ENCODE data around the gene RECQL.
A peak's percentile ranks its signal among the peaks of the same experiment; 100 is the strongest.
"Not testable (repeated sequence)": the region's sequence is repeated elsewhere in the genome, so short reads cannot be mapped to it uniquely, and the experiment has no call there.

The RECQL gene

GRCh38 chr12:21467334-21467733, 34.1 kb downstream of the RECQL start:
- not testable (repeated sequence) for H3K27me3 ChIP-seq (ENCODE audit: control insufficient read depth, insufficient read depth, low read length)

GRCh38 chr12:21459474-21459873, 42.0 kb downstream of the RECQL start:
- H3K27ac ChIP-seq (ENCODE audit: low read depth, low read length), result no peak overlapping the region
- H3K36me3 ChIP-seq (ENCODE audit: control insufficient read depth, insufficient read depth, low read length), result peaks cover 9% of the 10 kb centered on the region; the same call in 1 of the 2 replicates
- H3K9me3 ChIP-seq (ENCODE audit: control insufficient read depth, insufficient read depth, low read depth, low read length), result no peaks in the 10 kb centered on the region
- H3K9ac ChIP-seq (ENCODE audit: low read length), result no peak overlapping the region
- no peak overlapping the region for H3K4me3 ChIP-seq (ENCODE audit: low read depth, low read length)
- H3K4me1 ChIP-seq (ENCODE audit: control insufficient read depth, insufficient read depth, low read length), result 0 out of 2 replicates have a peak, but pooled peaks cover 4% of the 10 kb centered on the region
- H3K27me3 ChIP-seq (ENCODE audit: control insufficient read depth, insufficient read depth, low read length), result no peaks in the 10 kb centered on the region

More at GRCh38 chr12:21467334-21467733, 34.1 kb downstream of the RECQL start:
- peaks cover 21% of the 10 kb centered on the region for H3K36me3 ChIP-seq (ENCODE audit: control insufficient read depth, insufficient read depth, low read length)
- not testable (repeated sequence) for H3K4me3 ChIP-seq (ENCODE audit: low read depth, low read length); H3K9ac ChIP-seq (ENCODE audit: low read length); H3K27ac ChIP-seq (ENCODE audit: low read depth, low read length); H3K4me1 ChIP-seq (ENCODE audit: control insufficient read depth, insufficient read depth, low read length); H3K9me3 ChIP-seq (ENCODE audit: control insufficient read depth, insufficient read depth, low read depth, low read length)

- Histone ChIP-seq H3K4me1 (ENCODE audit: control insufficient read depth, insufficient read depth, low read length) (peaks cover 4% of the 10 kb centered on the region; the same call in 1 of the 2 replicates), H3K36me3 (ENCODE audit: control insufficient read depth, insufficient read depth, low read length) (peaks cover 6% of the 10 kb centered on the region; the same call in 1 of the 2 replicates), H3K9me3 (ENCODE audit: control insufficient read depth, insufficient read depth, low read depth, low read length) (no peaks in the 10 kb centered on the region), H3K4me3 (ENCODE audit: low read depth, low read length) (no peak overlapping the region), H3K9ac (ENCODE audit: low read length) (no peak overlapping the region), H3K27ac (ENCODE audit: low read depth, low read length) (no peak overlapping the region), H3K27me3 (ENCODE audit: control insufficient read depth, insufficient read depth, low read length) (no peaks in the 10 kb centered on the region)
These were observed 45.1 kb downstream of the RECQL start for GRCh38 chr12:21456291-21456780.

GRCh38 chr12:21453312-21453852, 48.1 kb downstream of the RECQL start:
- Histone ChIP-seq H3K27me3 (ENCODE audit: control insufficient read depth, insufficient read depth, low read length) (no peaks in the 10 kb centered on the region), H3K36me3 (ENCODE audit: control insufficient read depth, insufficient read depth, low read length) (peaks cover 6% of the 10 kb centered on the region; the same call in 1 of the 2 replicates), H3K4me1 (ENCODE audit: control insufficient read depth, insufficient read depth, low read length) (no peaks in the 10 kb centered on the region; the same call in 1 of the 2 replicates), H3K9me3 (ENCODE audit: control insufficient read depth, insufficient read depth, low read depth, low read length) (no peaks in the 10 kb centered on the region), H3K27ac (ENCODE audit: low read depth, low read length) (no peak overlapping the region), H3K9ac (ENCODE audit: low read length) (no peak overlapping the region), H3K4me3 (ENCODE audit: low read depth, low read length) (no peak overlapping the region)

- H3K36me3 ChIP-seq (ENCODE audit: control insufficient read depth, insufficient read depth, low read length), result peaks cover 4% of the 10 kb centered on the region
These were observed 49.9 kb downstream of the RECQL start for GRCh38 chr12:21451529-21451928.

GRCh38 chr12:21444193-21445146, 57.0 kb downstream of the RECQL start:
- H3K36me3 ChIP-seq (ENCODE audit: control insufficient read depth, insufficient read depth, low read length), result no peaks in the 10 kb centered on the region; the same call in 1 of the 2 replicates

More at GRCh38 chr12:21451529-21451928, 49.9 kb downstream of the RECQL start:
- Histone ChIP-seq H3K4me1 (ENCODE audit: control insufficient read depth, insufficient read depth, low read length) (no peaks in the 10 kb centered on the region; the same call in 1 of the 2 replicates), H3K4me3 (ENCODE audit: low read depth, low read length) (no peak overlapping the region), H3K27me3 (ENCODE audit: control insufficient read depth, insufficient read depth, low read length) (no peaks in the 10 kb centered on the region), H3K9me3 (ENCODE audit: control insufficient read depth, insufficient read depth, low read depth, low read length) (no peaks in the 10 kb centered on the region), H3K9ac (ENCODE audit: low read length) (no peak overlapping the region), H3K27ac (ENCODE audit: low read depth, low read length) (no peak overlapping the region)

GRCh38 chr12:21439347-21439746, 62.1 kb downstream of the RECQL start:
- H3K27me3 ChIP-seq (ENCODE audit: control insufficient read depth, insufficient read depth, low read length), result 0 out of 2 replicates have a peak, but pooled peaks cover 3% of the 10 kb centered on the region
- no peak overlapping the region for H3K4me3 ChIP-seq (ENCODE audit: low read depth, low read length)
- no peak overlapping the region for H3K27ac ChIP-seq (ENCODE audit: low read depth, low read length)
- no peaks in the 10 kb centered on the region for H3K4me1 ChIP-seq (ENCODE audit: control insufficient read depth, insufficient read depth, low read length)
- no peak overlapping the region for H3K9ac ChIP-seq (ENCODE audit: low read length)
- no peaks in the 10 kb centered on the region for H3K9me3 ChIP-seq (ENCODE audit: control insufficient read depth, insufficient read depth, low read depth, low read length)
- H3K36me3 ChIP-seq (ENCODE audit: control insufficient read depth, insufficient read depth, low read length), result no peaks in the 10 kb centered on the region

More at GRCh38 chr12:21444193-21445146, 57.0 kb downstream of the RECQL start:
- no peak overlapping the region for H3K9ac ChIP-seq (ENCODE audit: low read length)
- no peaks in the 10 kb centered on the region for H3K4me1 ChIP-seq (ENCODE audit: control insufficient read depth, insufficient read depth, low read length)
- H3K27me3 ChIP-seq (ENCODE audit: control insufficient read depth, insufficient read depth, low read length), result no peaks in the 10 kb centered on the region
- no peaks in the 10 kb centered on the region for H3K9me3 ChIP-seq (ENCODE audit: control insufficient read depth, insufficient read depth, low read depth, low read length)
- H3K27ac ChIP-seq (ENCODE audit: low read depth, low read length), result no peak overlapping the region
- H3K4me3 ChIP-seq (ENCODE audit: low read depth, low read length), result no peak overlapping the region

GRCh38 chr12:21438643-21439042, 62.8 kb downstream of the RECQL start:
- Histone ChIP-seq H3K4me1 (ENCODE audit: control insufficient read depth, insufficient read depth, low read length) (no peaks in the 10 kb centered on the region), H3K9ac (ENCODE audit: low read length) (no peak overlapping the region), H3K4me3 (ENCODE audit: low read depth, low read length) (peak overlapping the region; percentile 85), H3K9me3 (ENCODE audit: control insufficient read depth, insufficient read depth, low read depth, low read length) (no peaks in the 10 kb centered on the region), H3K36me3 (ENCODE audit: control insufficient read depth, insufficient read depth, low read length) (no peaks in the 10 kb centered on the region), H3K27ac (ENCODE audit: low read depth, low read length) (peak overlapping the region; percentile 87; the same call in 1 of the 2 replicates), H3K27me3 (ENCODE audit: control insufficient read depth, insufficient read depth, low read length) (0 out of 2 replicates have a peak, but pooled peaks cover 3% of the 10 kb centered on the region)

GRCh38 chr12:21434699-21435098, 66.7 kb downstream of the RECQL start:
- Histone ChIP-seq H3K27ac (ENCODE audit: low read depth, low read length) (no peak overlapping the region), H3K4me1 (ENCODE audit: control insufficient read depth, insufficient read depth, low read length) (no peaks in the 10 kb centered on the region), H3K27me3 (ENCODE audit: control insufficient read depth, insufficient read depth, low read length) (0 out of 2 replicates have a peak, but pooled peaks cover 3% of the 10 kb centered on the region), H3K4me3 (ENCODE audit: low read depth, low read length) (no peak overlapping the region), H3K9me3 (ENCODE audit: control insufficient read depth, insufficient read depth, low read depth, low read length) (no peaks in the 10 kb centered on the region), H3K9ac (ENCODE audit: low read length) (no peak overlapping the region), H3K36me3 (ENCODE audit: control insufficient read depth, insufficient read depth, low read length) (no peaks in the 10 kb centered on the region)

GRCh38 chr12:21433525-21433924, 67.9 kb downstream of the RECQL start:
- Histone ChIP-seq H3K9ac (ENCODE audit: low read length) (no peak overlapping the region), H3K4me3 (ENCODE audit: low read depth, low read length) (no peak overlapping the region), H3K27ac (ENCODE audit: low read depth, low read length) (no peak overlapping the region), H3K4me1 (ENCODE audit: control insufficient read depth, insufficient read depth, low read length) (no peaks in the 10 kb centered on the region), H3K27me3 (ENCODE audit: control insufficient read depth, insufficient read depth, low read length) (0 out of 2 replicates have a peak, but pooled peaks cover 3% of the 10 kb centered on the region), H3K36me3 (ENCODE audit: control insufficient read depth, insufficient read depth, low read length) (no peaks in the 10 kb centered on the region), H3K9me3 (ENCODE audit: control insufficient read depth, insufficient read depth, low read depth, low read length) (no peaks in the 10 kb centered on the region)

- H3K27ac ChIP-seq (ENCODE audit: low read depth, low read length), result no peak overlapping the region
- no peaks in the 10 kb centered on the region for H3K27me3 ChIP-seq (ENCODE audit: control insufficient read depth, insufficient read depth, low read length)
- no peaks in the 10 kb centered on the region for H3K9me3 ChIP-seq (ENCODE audit: control insufficient read depth, insufficient read depth, low read depth, low read length)
- H3K4me3 ChIP-seq (ENCODE audit: low read depth, low read length), result no peak overlapping the region
- no peaks in the 10 kb centered on the region for H3K4me1 ChIP-seq (ENCODE audit: control insufficient read depth, insufficient read depth, low read length)
- H3K9ac ChIP-seq (ENCODE audit: low read length), result no peak overlapping the region
- no peaks in the 10 kb centered on the region for H3K36me3 ChIP-seq (ENCODE audit: control insufficient read depth, insufficient read depth, low read length)
These were observed 71.4 kb downstream of the RECQL start for GRCh38 chr12:21429994-21430393.
